Mesothelial cell of epicardium (in vitro differentiated cells): ENCODE data around the gene SRD5A3. TPM values are rescaled to one million over a fixed set of nuclear protein-coding genes. Genes with fewer than 3 reads are reported as not detected.

Experiments used
- DNase-seq, 2 experiments: peaks; one replicate each; pipeline ENCODE4 v3.0.0; 2021; ENCODE audit warnings: low spot score in 2 of 2; ENCODE audit not compliant: unreplicated experiment in 2 of 2
- H3K27ac Mint-ChIP-seq: 2 replicates; pipeline ENCODE4 v1.8.0; 2021; ENCODE audit warnings: mixed read lengths
- H3K27me3 Mint-ChIP-seq: 2 replicates; pipeline ENCODE4 v1.8.0; 2021; ENCODE audit warnings: low read depth, mixed read lengths
- H3K36me3 Mint-ChIP-seq: 2 replicates; pipeline ENCODE4 v1.8.0; 2021; ENCODE audit warnings: mixed read lengths
- H3K4me1 Mint-ChIP-seq: 2 replicates; pipeline ENCODE4 v1.8.0; 2021; ENCODE audit warnings: mixed read lengths
- H3K4me3 Mint-ChIP-seq: 2 replicates; pipeline ENCODE4 v1.8.0; 2021; ENCODE audit warnings: mild to moderate bottlenecking, moderate library complexity, mixed read lengths
- H3K9me3 Mint-ChIP-seq: 2 replicates; pipeline ENCODE4 v1.8.0; 2021; ENCODE audit warnings: mixed read lengths
- CTCF ChIP-seq: fragments of 200-600 bp; sonication (generic); IDR thresholded peaks from one replicate; pipeline ENCODE4 v1.5.0; 2021; ENCODE audit warnings: antibody characterized with exemption; ENCODE audit not compliant: unreplicated experiment
- total RNA-seq: library from RNA; stranded (reverse); gene quantifications from 3 replicates; pipeline ENCODE4 v1.2.1, GENCODE V29; 2021

SRD5A3 gene
- total RNA-seq, 1 donor from 2014 or later, result 17.5 TPM

- DNase-seq, result no peak
- Mint-ChIP-seq H3K4me1 (no peaks in the 10 kb centered on the region), H3K27ac (no peak overlapping the region), H3K27me3 (no peaks in the 10 kb centered on the region), H3K9me3 (peaks cover 9% of the 10 kb centered on the region), H3K4me3 (no peak overlapping the region), H3K36me3 (no peaks in the 10 kb centered on the region)
- no peak for TF ChIP-seq CTCF
These were observed 8.1 kb upstream of the SRD5A3 start for GRCh38 chr4:55337944-55338343.

- TF ChIP-seq CTCF, result no peak
- DNase-seq, result no peak
- H3K9me3 Mint-ChIP-seq, result peaks cover 9% of the 10 kb centered on the region
- H3K27ac Mint-ChIP-seq, result no peak overlapping the region
- no peaks in the 10 kb centered on the region for H3K4me1 Mint-ChIP-seq
- H3K27me3 Mint-ChIP-seq, result no peaks in the 10 kb centered on the region
- no peak overlapping the region for H3K4me3 Mint-ChIP-seq
- H3K36me3 Mint-ChIP-seq, result no peaks in the 10 kb centered on the region
These were observed 7.6 kb upstream of the SRD5A3 start for GRCh38 chr4:55338486-55338885.

- Mint-ChIP-seq H3K4me1 (no peaks in the 10 kb centered on the region), H3K4me3 (no peak overlapping the region), H3K27ac (no peak overlapping the region), H3K36me3 (no peaks in the 10 kb centered on the region), H3K27me3 (no peaks in the 10 kb centered on the region), H3K9me3 (peaks cover 9% of the 10 kb centered on the region)
- TF ChIP-seq CTCF, result no peak
- DNase-seq, result no peak
These were observed 5.8 kb upstream of the SRD5A3 start for GRCh38 chr4:55340266-55340665.

- TF ChIP-seq CTCF, result no peak
- Mint-ChIP-seq H3K9me3 (no peaks in the 10 kb centered on the region), H3K4me1 (peaks cover 18% of the 10 kb centered on the region), H3K27ac (no peak overlapping the region), H3K27me3 (no peaks in the 10 kb centered on the region), H3K4me3 (no peak overlapping the region), H3K36me3 (no peaks in the 10 kb centered on the region)
- no peak for DNase-seq
These were observed 2.2 kb upstream of the SRD5A3 start for GRCh38 chr4:55343887-55344286.

- no peak for TF ChIP-seq CTCF
- Mint-ChIP-seq H3K27me3 (no peaks in the 10 kb centered on the region), H3K36me3 (no peaks in the 10 kb centered on the region), H3K4me3 (no peak overlapping the region), H3K27ac (no peak overlapping the region), H3K4me1 (peaks cover 18% of the 10 kb centered on the region), H3K9me3 (no peaks in the 10 kb centered on the region)
- DNase-seq, result no peak
These were observed 988 bp upstream of the SRD5A3 start for GRCh38 chr4:55345054-55345453.

- Mint-ChIP-seq H3K4me1 (peaks cover 18% of the 10 kb centered on the region), H3K36me3 (peaks cover 4% of the 10 kb centered on the region), H3K27me3 (no peaks in the 10 kb centered on the region), H3K27ac (peak overlapping the region; percentile 91), H3K9me3 (no peaks in the 10 kb centered on the region), H3K4me3 (peak overlapping the region; percentile 86)
- no peak for DNase-seq
- no peak for TF ChIP-seq CTCF
These were observed 811 bp downstream of the SRD5A3 start for GRCh38 chr4:55346851-55347255.
